ENCODE data around the gene PNPLA7. TPM values are rescaled to one million over a fixed set of nuclear protein-coding genes. Genes with fewer than 3 reads are reported as not detected.

Gene PNPLA7
- total RNA-seq, 1 experiment from 2014 or later = 3.9 TPM

DNA sequence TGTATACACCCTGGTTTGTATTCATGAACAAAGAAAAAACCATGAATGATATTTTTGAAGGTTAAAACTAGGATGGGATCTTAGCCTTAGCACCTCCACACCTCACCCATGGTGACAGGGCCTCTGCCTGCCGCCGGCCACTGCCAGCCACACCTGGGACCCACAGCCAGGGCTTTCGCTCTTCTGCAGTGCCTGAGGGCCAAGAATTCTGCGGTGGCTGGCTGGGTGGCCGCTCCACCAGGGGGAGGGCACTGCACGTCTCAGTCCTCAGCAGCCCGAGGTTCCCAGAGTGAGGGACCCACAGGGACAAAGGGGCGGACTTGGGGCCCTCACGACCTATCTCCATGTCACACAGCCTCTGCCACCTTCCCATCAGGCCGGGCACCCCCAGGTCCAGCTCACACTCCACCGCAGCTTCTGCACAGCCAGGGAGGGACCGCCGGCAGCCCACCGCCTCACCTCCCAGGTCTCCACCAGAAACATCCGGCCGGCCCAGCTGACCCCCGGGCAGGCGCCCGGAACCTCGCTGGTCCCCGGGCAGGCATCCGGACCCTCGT, 134.1 kb downstream of the PNPLA7 start:
- H3K27me3 ChIP-seq (ENCODE audit: control insufficient read depth, insufficient read depth, low read length) = no peaks in the 10 kb centered on the region
- CTCF ChIA-PET = no interaction called here
- POLR2A ChIA-PET = interaction anchor here (0.6 kb wide), 1 partner anchor 39 kb away, joined by 4 read pairs; no protein-coding TSS in a partner anchor
- DNase-seq (ENCODE audit: low read depth, low spot score) (no peak), ATAC-seq (0 out of 2 replicates have a peak, but pooled peaks have one; percentile 19)
- H3K4me3 ChIP-seq (ENCODE audit: low read depth in 2 of 2, low read length in 2 of 2) = no peak overlapping the region
- H3K27ac ChIP-seq (ENCODE audit: low read length) = 0 out of 2 replicates have a peak overlapping the region, but pooled peaks have one; percentile 48
- TF ChIP-seq, protein P1, sequence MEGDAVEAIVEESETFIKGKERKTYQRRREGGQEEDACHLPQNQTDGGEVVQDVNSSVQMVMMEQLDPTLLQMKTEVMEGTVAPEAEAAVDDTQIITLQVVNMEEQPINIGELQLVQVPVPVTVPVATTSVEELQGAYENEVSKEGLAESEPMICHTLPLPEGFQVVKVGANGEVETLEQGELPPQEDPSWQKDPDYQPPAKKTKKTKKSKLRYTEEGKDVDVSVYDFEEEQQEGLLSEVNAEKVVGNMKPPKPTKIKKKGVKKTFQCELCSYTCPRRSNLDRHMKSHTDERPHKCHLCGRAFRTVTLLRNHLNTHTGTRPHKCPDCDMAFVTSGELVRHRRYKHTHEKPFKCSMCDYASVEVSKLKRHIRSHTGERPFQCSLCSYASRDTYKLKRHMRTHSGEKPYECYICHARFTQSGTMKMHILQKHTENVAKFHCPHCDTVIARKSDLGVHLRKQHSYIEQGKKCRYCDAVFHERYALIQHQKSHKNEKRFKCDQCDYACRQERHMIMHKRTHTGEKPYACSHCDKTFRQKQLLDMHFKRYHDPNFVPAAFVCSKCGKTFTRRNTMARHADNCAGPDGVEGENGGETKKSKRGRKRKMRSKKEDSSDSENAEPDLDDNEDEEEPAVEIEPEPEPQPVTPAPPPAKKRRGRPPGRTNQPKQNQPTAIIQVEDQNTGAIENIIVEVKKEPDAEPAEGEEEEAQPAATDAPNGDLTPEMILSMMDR (IDR thresholded peaks at IDR 0.05) = no peak
- no peak for TF ChIP-seq REST (IDR thresholded peaks at IDR 0.05; ENCODE audit: insufficient read depth in 1 of 2, low read depth in 2 of 2, low read length in 1 of 2)
- TF ChIP-seq SIN3A (IDR thresholded peaks at IDR 0.05; ENCODE audit: borderline replicate concordance, insufficient read depth, low read depth, low read length) = no peak
- no peak for TF ChIP-seq TCF7L2 (IDR thresholded peaks at IDR 0.05; ENCODE audit: low read depth, low read length)
- no peak for TF ChIP-seq POLR2AphosphoS5 (IDR thresholded peaks at IDR 0.05; ENCODE audit: low read depth, low read length)
- no peaks in the 10 kb centered on the region for H3K36me3 ChIP-seq (ENCODE audit: control insufficient read depth, insufficient read depth, low read length)
- no peaks in the 10 kb centered on the region for H3K9me3 ChIP-seq (ENCODE audit: control insufficient read depth, insufficient read depth, low read depth, low read length)
- no TSS peak for BruUV-seq (replicated peaks)
- H3K4me1 ChIP-seq (ENCODE audit: control insufficient read depth, insufficient read depth, low read length) = peaks cover 21% of the 10 kb centered on the region
- in situ Hi-C loops (cut with HindIII; ENCODE audit: low pct_unique_long_range_greater_than_20kb, low sequenced_read_pairs) (no loop called here), intact Hi-C loops (cut with micrococcal nuclease; ENCODE audit: unreplicated experiment) (no loop called here)

DNA sequence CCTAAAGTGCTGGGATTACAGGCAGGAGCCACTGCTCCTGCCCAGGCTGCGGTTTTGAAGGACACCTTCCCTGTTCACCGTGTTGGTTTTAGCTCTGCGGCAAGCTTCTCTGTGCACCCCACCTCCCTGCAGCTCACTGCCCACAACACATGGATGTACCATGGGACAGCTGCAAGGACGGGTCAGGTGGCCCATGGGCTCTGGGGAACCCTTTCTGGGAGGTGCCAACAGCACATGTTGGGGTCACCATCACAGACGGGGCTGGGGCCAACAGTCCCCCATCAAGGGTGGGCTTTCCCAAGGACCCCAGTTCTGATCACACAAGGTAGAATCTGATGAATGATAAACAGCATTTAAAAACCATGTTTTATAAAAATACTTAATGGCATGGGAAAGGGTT, 134.8 kb downstream of the PNPLA7 start:
- in situ Hi-C loops (cut with HindIII; ENCODE audit: low pct_unique_long_range_greater_than_20kb, low sequenced_read_pairs) = no loop called here
- no peaks in the 10 kb centered on the region for H3K36me3 ChIP-seq (ENCODE audit: control insufficient read depth, insufficient read depth, low read length)
- BruUV-seq (replicated peaks) = no TSS peak
- ChIA-PET CTCF (no interaction called here), POLR2A (no interaction called here)
- ATAC-seq (no peak), DNase-seq (ENCODE audit: low read depth, low spot score) (no peak)
- H3K4me1 ChIP-seq (ENCODE audit: control insufficient read depth, insufficient read depth, low read length) = peaks cover 27% of the 10 kb centered on the region
- TF ChIP-seq SIN3A (IDR thresholded peaks at IDR 0.05; ENCODE audit: borderline replicate concordance, insufficient read depth, low read depth, low read length) (no peak), TCF7L2 (IDR thresholded peaks at IDR 0.05; ENCODE audit: low read depth, low read length) (no peak), REST (IDR thresholded peaks at IDR 0.05; ENCODE audit: insufficient read depth in 1 of 2, low read depth in 2 of 2, low read length in 1 of 2) (no peak), POLR2AphosphoS5 (IDR thresholded peaks at IDR 0.05; ENCODE audit: low read depth, low read length) (no peak)
- TF ChIP-seq, protein P1 (IDR thresholded peaks at IDR 0.05) = no peak
- H3K4me3 ChIP-seq (ENCODE audit: low read depth in 2 of 2, low read length in 2 of 2) = no peak overlapping the region
- intact Hi-C loops (cut with micrococcal nuclease; ENCODE audit: unreplicated experiment) = no loop called here
- H3K27ac ChIP-seq (ENCODE audit: low read length) = no peak overlapping the region
- no peaks in the 10 kb centered on the region for H3K9me3 ChIP-seq (ENCODE audit: control insufficient read depth, insufficient read depth, low read depth, low read length)
- H3K27me3 ChIP-seq (ENCODE audit: control insufficient read depth, insufficient read depth, low read length) = no peaks in the 10 kb centered on the region

All from Panc1 (cell line).